Measurements from ENCODE around the gene ANKLE1.

DNA sequence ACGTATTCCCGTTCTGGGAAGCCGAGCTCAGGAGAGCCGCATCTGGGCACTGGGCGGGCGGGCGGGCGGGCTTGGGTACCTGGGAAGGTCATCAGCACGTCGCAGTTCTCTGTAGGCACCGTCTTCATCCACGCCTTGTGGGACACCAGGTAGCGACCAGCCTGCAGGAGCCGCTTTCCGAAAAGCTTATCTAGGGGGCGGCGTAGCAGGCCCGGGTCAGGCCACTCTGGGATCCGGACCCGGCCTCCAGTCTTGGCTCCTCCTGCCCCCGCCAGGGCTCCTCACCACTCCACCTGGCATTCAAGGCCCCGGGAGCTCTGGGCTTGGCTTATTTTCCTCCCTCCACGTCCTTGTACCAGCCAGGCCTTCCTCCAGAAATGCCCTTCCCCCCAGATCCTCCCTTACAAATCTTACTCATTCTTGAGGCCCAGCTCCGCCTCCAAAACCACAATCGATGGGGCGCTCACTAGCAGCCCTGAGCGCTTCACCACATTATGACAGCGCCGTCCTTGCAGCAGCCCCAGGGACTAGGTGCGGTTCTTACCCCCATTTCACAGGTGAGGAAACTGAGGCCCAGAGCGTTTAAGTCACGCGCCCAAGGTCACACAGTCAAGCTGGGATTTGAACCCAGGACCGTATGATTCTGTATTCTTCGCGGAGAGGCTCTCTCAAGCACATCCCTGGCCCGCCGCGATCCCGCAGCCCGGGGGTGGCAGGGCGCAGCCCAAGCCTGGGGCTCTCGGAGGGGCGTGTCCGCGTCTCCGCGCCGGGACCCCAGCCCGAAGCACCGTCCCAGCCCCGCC is 52.1 kb downstream of the ANKLE1 start:
- TF ChIP-seq, protein P1, sequence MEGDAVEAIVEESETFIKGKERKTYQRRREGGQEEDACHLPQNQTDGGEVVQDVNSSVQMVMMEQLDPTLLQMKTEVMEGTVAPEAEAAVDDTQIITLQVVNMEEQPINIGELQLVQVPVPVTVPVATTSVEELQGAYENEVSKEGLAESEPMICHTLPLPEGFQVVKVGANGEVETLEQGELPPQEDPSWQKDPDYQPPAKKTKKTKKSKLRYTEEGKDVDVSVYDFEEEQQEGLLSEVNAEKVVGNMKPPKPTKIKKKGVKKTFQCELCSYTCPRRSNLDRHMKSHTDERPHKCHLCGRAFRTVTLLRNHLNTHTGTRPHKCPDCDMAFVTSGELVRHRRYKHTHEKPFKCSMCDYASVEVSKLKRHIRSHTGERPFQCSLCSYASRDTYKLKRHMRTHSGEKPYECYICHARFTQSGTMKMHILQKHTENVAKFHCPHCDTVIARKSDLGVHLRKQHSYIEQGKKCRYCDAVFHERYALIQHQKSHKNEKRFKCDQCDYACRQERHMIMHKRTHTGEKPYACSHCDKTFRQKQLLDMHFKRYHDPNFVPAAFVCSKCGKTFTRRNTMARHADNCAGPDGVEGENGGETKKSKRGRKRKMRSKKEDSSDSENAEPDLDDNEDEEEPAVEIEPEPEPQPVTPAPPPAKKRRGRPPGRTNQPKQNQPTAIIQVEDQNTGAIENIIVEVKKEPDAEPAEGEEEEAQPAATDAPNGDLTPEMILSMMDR (conservative IDR thresholded peaks at IDR 0.05 in 1 of 2, IDR thresholded peaks at IDR 0.05 in 1 of 2; ENCODE audit: low read depth in 1 of 2, low read length in 2 of 2): no peak
- TF ChIP-seq EZH2 (IDR thresholded peaks at IDR 0.05; ENCODE audit: low read length, missing control alignments): no peak

Measured in fibroblast of lung (primary cell).